GM21515 (cell line): ENCODE measurements around the gene KLF16.

Experiments used
- ATAC-seq: cut with Tn5 transposase; IDR thresholded peaks from one replicate; pipeline ENCODE4 v1.9.1; 2021; ENCODE audit not compliant: unreplicated experiment

KLF16 gene

GRCh38 chr19:1856698-1857603 lies 6.4 kb downstream of the KLF16 start:
- ATAC-seq: no peak

- ATAC-seq: no peak
These were observed 7.1 kb downstream of the KLF16 start for GRCh38 chr19:1856345-1856697.

GRCh38 chr19:1855828-1856255 lies 7.5 kb downstream of the KLF16 start:
- ATAC-seq: no peak

- ATAC-seq: no peak
These were observed 8.1 kb downstream of the KLF16 start for GRCh38 chr19:1855040-1855827.

GRCh38 chr19:1854542-1855039 lies 8.8 kb downstream of the KLF16 start:
- no peak for ATAC-seq

GRCh38 chr19:1854039-1854541 lies 9.3 kb downstream of the KLF16 start:
- no peak for ATAC-seq

- ATAC-seq: no peak
These were observed 9.9 kb downstream of the KLF16 start for GRCh38 chr19:1853295-1854038.

GRCh38 chr19:1852581-1853128 lies 10.7 kb downstream of the KLF16 start:
- ATAC-seq: no peak

- ATAC-seq: no peak
These were observed 11.5 kb downstream of the KLF16 start for GRCh38 chr19:1851654-1852580.

GRCh38 chr19:1850809-1851653 lies 12.3 kb downstream of the KLF16 start:
- no peak for ATAC-seq

GRCh38 chr19:1849886-1850398 lies 13.4 kb downstream of the KLF16 start:
- no peak for ATAC-seq

GRCh38 chr19:1849132-1849474 lies 14.3 kb downstream of the KLF16 start:
- ATAC-seq: no peak

GRCh38 chr19:1848399-1849131 lies 14.8 kb downstream of the KLF16 start, which contains the start of gene REXO1:
TSS of gene REXO1 (minus strand) at chr19:1848483. CDS start at chr19:1848358, 125 bp downstream.
- peak; percentile 50 for ATAC-seq

GRCh38 chr19:1847684-1848398 lies 15.5 kb downstream of the KLF16 start:
- peak; percentile 23 for ATAC-seq

GRCh38 chr19:1847348-1847683 lies 16.1 kb downstream of the KLF16 start:
- no peak for ATAC-seq

GRCh38 chr19:1846517-1847204 lies 16.7 kb downstream of the KLF16 start:
- no peak for ATAC-seq

- no peak for ATAC-seq
These were observed 17.7 kb downstream of the KLF16 start for GRCh38 chr19:1845642-1846041.
